Heart right ventricle (tissue), 16 donors: Measurements from ENCODE around the gene FOSL1. TPM values are rescaled to one million over a fixed set of nuclear protein-coding genes. Genes with fewer than 3 reads are reported as not detected.
A peak's percentile ranks its signal among the peaks of the same experiment; 100 is the strongest.

Experiments used
- ATAC-seq, 8 donors: fragments of 200-7000 bp; cut with Tn5 transposase; one replicate each; pipeline ENCODE4 v1.9.1; 2020; ENCODE audit warnings: mild to moderate bottlenecking in 8 of 8, moderate library complexity in 8 of 8, moderate number of reproducible peaks in 1 of 8
- DNase-seq, 2 donors: peaks; one replicate each; pipeline ENCODE4 v3.0.0-alpha.2; 2020
- H3K27ac ChIP-seq, 10 donors: fragments of 200-600 bp; sonication (generic) in 2 of 10; one replicate each; pipeline versions ENCODE4 v1.5.0 to v1.8.0; 2020 to 2022; ENCODE audit warnings: mild to moderate bottlenecking in 3 of 10
- H3K27me3 ChIP-seq, 7 donors: fragments of 200-600 bp; one replicate each; pipeline ENCODE4 v1.8.0; 2021 to 2022; ENCODE audit warnings: mild to moderate bottlenecking in 2 of 7
- H3K36me3 ChIP-seq, 9 donors: fragments of 200-600 bp; sonication (generic) in 1 of 9; one replicate each; pipeline versions ENCODE4 v1.5.0 to v1.8.0; 2020 to 2022; ENCODE audit warnings: mild to moderate bottlenecking in 2 of 9
- H3K4me1 ChIP-seq, 9 donors: fragments of 200-600 bp; sonication (generic) in 1 of 9; one replicate each; pipeline versions ENCODE4 v1.5.0 to v1.8.0; 2020 to 2022; ENCODE audit warnings: mild to moderate bottlenecking in 4 of 9
- H3K4me3 ChIP-seq, 10 donors: fragments of 200-600 bp; sonication (generic) in 2 of 10; one replicate each; pipeline versions ENCODE4 v1.5.0 to v1.8.0; 2020 to 2022; ENCODE audit warnings: mild to moderate bottlenecking in 7 of 10, moderate library complexity in 2 of 10
- H3K9me3 ChIP-seq, 11 donors: fragments of 200-600 bp in 10 of 11; sonication (generic) in 2 of 11; one replicate each; pipeline versions ENCODE4 v1.5.0 to v1.8.0; 2013 to 2022; ENCODE audit warnings: mild to moderate bottlenecking in 2 of 11, control low read depth in 1 of 11, moderate library complexity in 1 of 11
- WGBS, 2 donors: extraction: QIAGEN DNeasy Blood & Tissue Kit; methylation state at CpG; one replicate each; pipeline ENCODE4 v1.1.7; 2013; ENCODE audit warnings: inconsistent platforms in 1 of 2; 5-methylcytosine and 5-hydroxymethylcytosine counted together
- intact Hi-C, 10 donors: fragments of 100-400 bp; cut with DNase I; formaldehyde crosslinking; loops; one replicate each; pipeline versions ENCODE4 v1.11.1 to v1.14.2; 2022
- long read RNA-seq, 3 donors: library from polyadenylated mRNA; unstranded; transcript quantifications; one replicate each; pipeline ENCODE4 v2.0.0, GENCODE V29; 2020 to 2021
- polyA plus RNA-seq, 2 donors: library from polyadenylated mRNA; stranded (reverse); fragments of 200-250 nt; gene quantifications; one replicate each; pipeline ENCODE4 v1.2.3, GENCODE V29; 2013
- total RNA-seq, 10 donors: library from RNA; stranded (reverse); fragmentation: NEBNext Ultra II Directional in 3 of 10; extraction: Animal tissue kit (Norgen Biotek cat#: 25700) in 3 of 10; gene quantifications; one replicate each; pipeline versions ENCODE4 v1.2.1 to v1.2.4, GENCODE V29; 2021 to 2023
- TF ChIP-seq, protein P1 (sequence below), 9 donors: fragments of 200-600 bp; sonication (generic) in 2 of 9; IDR thresholded peaks; one replicate each; pipeline versions ENCODE4 v1.5.0 to v1.8.0; 2021 to 2022; ENCODE audit warnings: antibody characterized with exemption in 9 of 9, mild to moderate bottlenecking in 5 of 9, moderate library complexity in 1 of 9
- donor health status: Arrhythmogenic right ventricular cardiomyopathy.
- donor health status: ischemic (EF 13 %, LVEDD 7.1; RV severe dilation, severe dysfunction).
- donor health status: healthy with polysubstance abuse.
- donor health status: DM: no; HTN: yes; CAD: no.
- donor health status: DM: no; HTN: no; CAD: no.
- donor health status: ischemic (EF 25% LVEDD 6.9; RV normal size, moderate dysfunction).
- donor health status: ischemic (EF 25% LVEDD 5.7; RV mildly dilated, moderate dysfunction).
- donor health status: healthy.
- donor health status: DM: yes; HTN: yes; CAD: no.
- donor health status: Ischemic cardiomyopathy.
- donor health status: ischemic (EF 35%, LVEDD 5.7; RV mildly dilated, moderate dysfunction).
- donor health status: nonischemic (EF 11% LVEDD 7.7; RV severe dilation, severe dysfunction).
- donor health status: DM: yes; HTN: yes; CAD: no.
- donor health status: PGD.
- donor health status: ischemic (EF 29% LVEDD 5.4; RV normal size, mild dysfunction).
- donor health status: nonischemic (EF 23%, LVEDD 6.1; RV moderate dilation, normal function).

Gene FOSL1
- total RNA-seq (1 to 10 TPM in 6 of 10 donors, under 1 TPM in 2, not detected in 2; 0.31 to 8.1 (median 2.6) TPM), polyA plus RNA-seq (10 to 100 TPM in 1 of 2 donors, 1 to 10 TPM in 1; 2.0 to 32.8 TPM)
- long read RNA-seq, donor 1: 0 reads
- long read RNA-seq, donor 2: 0 reads
- long read RNA-seq, donor 3, partial matches to known transcripts: 0 of 2 reads
- long read RNA-seq, donor 3, other reads (novel, unspliced or antisense): 1 of 2 reads

DNA sequence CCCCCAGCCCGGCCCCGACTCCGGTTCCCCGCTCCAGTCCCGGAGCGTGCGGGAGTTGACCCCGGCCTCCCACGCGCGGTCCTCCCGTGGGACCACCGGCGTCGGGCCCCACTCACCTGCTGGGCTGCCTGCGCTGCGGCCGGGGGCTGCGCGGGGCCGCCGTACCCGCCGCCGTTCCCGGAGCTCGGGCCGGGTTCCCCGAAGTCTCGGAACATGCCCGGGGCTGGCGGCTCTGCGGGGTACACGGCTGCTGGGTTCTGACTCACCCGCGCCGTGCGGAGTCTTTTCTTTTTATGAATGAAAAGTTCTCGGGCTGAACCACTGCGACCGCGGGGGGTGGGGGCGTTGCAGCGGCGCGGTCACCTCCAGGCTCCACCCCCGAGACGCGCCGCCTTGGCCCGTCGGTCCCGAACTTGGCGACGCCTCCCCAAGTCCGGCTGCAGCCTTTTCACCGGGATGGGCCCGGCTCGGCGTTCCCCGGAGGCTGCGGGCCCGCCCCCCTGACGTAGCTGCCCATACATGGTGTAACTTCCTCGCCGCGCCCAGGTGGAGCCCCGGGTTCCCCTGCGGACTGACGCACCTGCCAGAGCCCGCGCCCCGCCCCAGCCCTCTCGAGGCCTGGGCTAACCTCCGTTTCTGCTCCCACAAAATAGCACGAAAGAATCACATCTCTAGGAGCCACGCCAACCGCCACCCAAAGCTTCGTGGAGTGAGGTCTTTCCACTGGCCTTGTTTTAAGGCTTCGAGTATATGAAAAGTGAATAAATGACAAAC, at the start of gene FOSL1:
Gene FOSL1 (minus strand): TSS at position 264 of the 774 bp plus-strand sequence. CDS start 49 bp downstream, at position 215.
- 2% methylated on average over 74 to 80 of the region's 80 CpGs for WGBS, 2 donors

DNA sequence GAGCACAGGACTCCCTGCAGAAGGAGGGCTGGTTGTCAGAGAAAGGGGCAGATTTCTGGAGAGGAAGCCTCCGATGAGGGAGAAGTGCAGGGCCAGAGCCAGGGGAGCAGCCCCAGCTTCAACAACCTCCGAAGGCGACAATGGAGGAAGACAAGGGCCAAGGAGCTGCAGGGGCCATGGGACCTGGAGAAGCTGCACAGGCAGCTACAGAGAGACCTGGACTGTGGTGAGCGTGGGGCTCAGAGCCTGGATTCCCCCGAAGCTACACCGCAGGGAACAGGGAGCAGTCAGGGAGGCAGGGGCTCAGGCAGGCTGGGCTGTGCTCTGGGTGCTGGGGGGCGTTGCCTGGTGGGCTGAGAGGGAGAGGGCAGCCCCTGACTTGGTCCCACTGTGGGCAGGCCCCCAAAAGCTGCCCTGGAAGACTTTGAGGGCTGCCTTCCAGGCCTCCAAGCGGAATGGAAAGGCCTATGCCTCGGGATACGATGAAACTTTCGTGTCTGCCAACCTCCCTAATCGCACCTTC, 47.5 kb upstream of the FOSL1 start:
- TF ChIP-seq, protein P1, sequence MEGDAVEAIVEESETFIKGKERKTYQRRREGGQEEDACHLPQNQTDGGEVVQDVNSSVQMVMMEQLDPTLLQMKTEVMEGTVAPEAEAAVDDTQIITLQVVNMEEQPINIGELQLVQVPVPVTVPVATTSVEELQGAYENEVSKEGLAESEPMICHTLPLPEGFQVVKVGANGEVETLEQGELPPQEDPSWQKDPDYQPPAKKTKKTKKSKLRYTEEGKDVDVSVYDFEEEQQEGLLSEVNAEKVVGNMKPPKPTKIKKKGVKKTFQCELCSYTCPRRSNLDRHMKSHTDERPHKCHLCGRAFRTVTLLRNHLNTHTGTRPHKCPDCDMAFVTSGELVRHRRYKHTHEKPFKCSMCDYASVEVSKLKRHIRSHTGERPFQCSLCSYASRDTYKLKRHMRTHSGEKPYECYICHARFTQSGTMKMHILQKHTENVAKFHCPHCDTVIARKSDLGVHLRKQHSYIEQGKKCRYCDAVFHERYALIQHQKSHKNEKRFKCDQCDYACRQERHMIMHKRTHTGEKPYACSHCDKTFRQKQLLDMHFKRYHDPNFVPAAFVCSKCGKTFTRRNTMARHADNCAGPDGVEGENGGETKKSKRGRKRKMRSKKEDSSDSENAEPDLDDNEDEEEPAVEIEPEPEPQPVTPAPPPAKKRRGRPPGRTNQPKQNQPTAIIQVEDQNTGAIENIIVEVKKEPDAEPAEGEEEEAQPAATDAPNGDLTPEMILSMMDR (IDR thresholded peaks at IDR 0.05): no peak
- DNase-seq (no peak), ATAC-seq (no peak)
- peaks cover 0 to 10% (median 6%) of the 10 kb centered on the region in 7 donors for H3K27me3 ChIP-seq
- no peak overlapping the region for H3K27ac ChIP-seq
- H3K4me3 ChIP-seq: no peak overlapping the region
- WGBS, 2 donors: 83 to 85% methylated on average over 12 of the region's 12 CpGs
- H3K4me1 ChIP-seq: no peaks in the 10 kb centered on the region
- intact Hi-C loops: no loop called here
- no peaks in the 10 kb centered on the region for H3K9me3 ChIP-seq
- no peaks in the 10 kb centered on the region for H3K36me3 ChIP-seq

More for the DNA sequence above, at the start of gene FOSL1:
- Histone ChIP-seq H3K27ac (peak within 1 kb of the TSS in 7 of 10 donors; percentile 10 to 93 (median 61)), H3K27me3 (peaks cover 0 to 9% (median 4%) of the 10 kb centered on the region in 7 donors), H3K4me3 (peak within 1 kb of the TSS; percentile 41 to 79 (median 61)), H3K36me3 (peaks cover 0 to 6% (median 0%) of the 10 kb centered on the region in 9 donors), H3K9me3 (no peaks in the 10 kb centered on the region), H3K4me1 (peaks cover 6 to 25% (median 17%) of the 10 kb centered on the region in 9 donors)
- ATAC-seq (peak; percentile 88 to 95 (median 91)), DNase-seq (peak; percentile 86 to 88)
- intact Hi-C loops: no loop called here
- TF ChIP-seq, protein P1 (IDR thresholded peaks at IDR 0.05): peak in 1 of 9 donors; percentile 9

DNA sequence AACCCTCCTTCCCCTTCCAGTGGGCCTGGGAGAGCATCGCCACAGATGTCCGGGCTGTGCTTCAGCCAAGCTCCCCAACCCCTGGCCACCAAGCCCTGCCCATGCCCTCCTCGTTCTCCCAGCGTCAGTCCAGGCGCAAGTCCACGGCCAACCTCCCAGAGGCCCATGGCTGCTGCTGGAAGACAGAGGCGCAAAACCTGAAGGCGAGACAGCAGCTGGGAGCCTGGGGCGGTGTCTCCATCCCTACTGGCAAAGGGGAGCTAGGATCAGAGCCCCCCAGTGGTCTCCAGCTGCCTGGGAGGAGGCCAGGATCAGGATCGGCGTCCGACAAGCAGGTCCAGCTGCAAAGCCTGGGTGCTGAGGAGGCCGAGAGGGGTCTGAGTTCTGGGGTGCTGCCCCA, 46.9 kb upstream of the FOSL1 start:
- H3K27me3 ChIP-seq: peaks cover 0 to 10% (median 6%) of the 10 kb centered on the region in 7 donors
- no peaks in the 10 kb centered on the region for H3K9me3 ChIP-seq
- no peaks in the 10 kb centered on the region for H3K4me1 ChIP-seq
- intact Hi-C loops: no loop called here
- no peak overlapping the region for H3K27ac ChIP-seq
- no peak for ATAC-seq
- no peak for DNase-seq
- H3K36me3 ChIP-seq: no peaks in the 10 kb centered on the region
- TF ChIP-seq, protein P1 (IDR thresholded peaks at IDR 0.05): no peak
- H3K4me3 ChIP-seq: no peak overlapping the region
- 39 to 46% methylated on average over 13 of the region's 13 CpGs for WGBS, 2 donors

DNA sequence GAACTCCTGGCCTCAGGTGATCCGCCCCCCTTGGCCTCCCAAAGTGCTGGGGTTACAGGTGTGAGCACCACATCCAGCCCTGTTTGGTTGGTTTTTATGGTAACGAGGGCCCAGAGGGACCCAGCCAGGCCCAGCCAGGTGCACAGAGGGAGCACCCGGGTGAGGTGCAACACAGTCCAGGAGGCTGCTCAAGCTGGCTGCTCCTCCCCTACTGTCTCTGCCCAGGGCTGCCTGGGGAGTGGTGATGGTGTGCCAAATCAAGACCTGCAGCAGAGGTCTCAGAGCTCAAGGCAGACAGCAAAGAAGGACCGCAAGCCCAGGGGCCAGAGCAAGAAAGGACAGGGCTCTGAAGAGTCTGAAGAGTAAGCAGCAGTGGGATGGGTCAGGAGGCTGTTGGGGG, 46.5 kb upstream of the FOSL1 start:
- Histone ChIP-seq H3K4me3 (no peak overlapping the region), H3K36me3 (no peaks in the 10 kb centered on the region), H3K4me1 (peaks cover 0 to 4% (median 0%) of the 10 kb centered on the region in 9 donors), H3K9me3 (no peaks in the 10 kb centered on the region), H3K27me3 (peaks cover 0 to 10% (median 6%) of the 10 kb centered on the region in 7 donors), H3K27ac (no peak overlapping the region)
- intact Hi-C loops: no loop called here
- DNase-seq (no peak), ATAC-seq (no peak)
- TF ChIP-seq, protein P1 (IDR thresholded peaks at IDR 0.05): no peak
- WGBS, 2 donors: 82 to 85% methylated on average over 4 of the region's 4 CpGs
